Measurements from ENCODE around the gene AREL1.

DNA sequence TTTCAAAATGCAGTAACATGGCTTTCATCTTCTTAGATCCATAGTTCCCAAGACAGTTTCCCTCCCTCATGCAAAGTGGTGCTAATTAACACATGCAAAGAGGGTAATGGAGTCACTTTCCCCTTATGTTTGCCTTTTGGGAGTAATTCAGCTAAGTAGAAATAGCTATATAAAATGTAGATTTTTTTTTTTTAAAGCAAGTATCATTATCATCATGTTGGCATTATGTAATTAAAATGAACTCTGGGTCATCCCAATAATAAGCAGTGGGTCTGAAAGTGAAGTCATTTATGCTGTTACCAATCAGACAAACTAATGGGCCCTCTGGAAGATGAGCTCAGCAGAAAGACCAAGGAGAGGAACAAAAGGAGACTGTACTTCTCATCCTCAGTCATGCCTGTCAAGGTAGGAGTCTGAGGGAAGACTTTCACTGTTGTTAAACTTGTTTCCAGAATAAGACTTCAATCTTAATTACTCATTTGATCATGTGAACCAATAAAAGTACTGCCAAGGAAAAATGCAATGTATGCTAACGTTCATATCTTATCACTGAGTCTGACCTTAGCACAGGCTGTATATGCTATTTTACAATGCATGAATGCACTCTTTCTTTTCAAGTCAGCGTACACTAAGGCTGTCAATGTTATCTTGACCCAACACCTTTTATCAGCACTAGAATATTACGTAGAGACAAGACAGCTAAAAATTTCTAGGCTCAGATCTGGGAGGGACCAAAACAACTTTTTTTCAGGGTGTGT lies 26.8 kb downstream of the AREL1 start:
- TF ChIP-seq EP300 (IDR thresholded peaks at IDR 0.05) (no peak), POLR2AphosphoS5 (IDR thresholded peaks at IDR 0.05) (no peak)
- TF ChIP-seq, protein P1, sequence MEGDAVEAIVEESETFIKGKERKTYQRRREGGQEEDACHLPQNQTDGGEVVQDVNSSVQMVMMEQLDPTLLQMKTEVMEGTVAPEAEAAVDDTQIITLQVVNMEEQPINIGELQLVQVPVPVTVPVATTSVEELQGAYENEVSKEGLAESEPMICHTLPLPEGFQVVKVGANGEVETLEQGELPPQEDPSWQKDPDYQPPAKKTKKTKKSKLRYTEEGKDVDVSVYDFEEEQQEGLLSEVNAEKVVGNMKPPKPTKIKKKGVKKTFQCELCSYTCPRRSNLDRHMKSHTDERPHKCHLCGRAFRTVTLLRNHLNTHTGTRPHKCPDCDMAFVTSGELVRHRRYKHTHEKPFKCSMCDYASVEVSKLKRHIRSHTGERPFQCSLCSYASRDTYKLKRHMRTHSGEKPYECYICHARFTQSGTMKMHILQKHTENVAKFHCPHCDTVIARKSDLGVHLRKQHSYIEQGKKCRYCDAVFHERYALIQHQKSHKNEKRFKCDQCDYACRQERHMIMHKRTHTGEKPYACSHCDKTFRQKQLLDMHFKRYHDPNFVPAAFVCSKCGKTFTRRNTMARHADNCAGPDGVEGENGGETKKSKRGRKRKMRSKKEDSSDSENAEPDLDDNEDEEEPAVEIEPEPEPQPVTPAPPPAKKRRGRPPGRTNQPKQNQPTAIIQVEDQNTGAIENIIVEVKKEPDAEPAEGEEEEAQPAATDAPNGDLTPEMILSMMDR (IDR thresholded peaks at IDR 0.05): no peak

All from suprapubic skin (tissue), 4 donors.